Neural progenitor cell (in vitro differentiated cells): Measurements from ENCODE around the gene WNT3A. TPM values are rescaled to one million over a fixed set of nuclear protein-coding genes. Genes with fewer than 3 reads are reported as not detected.

ENCODE experiments used
- DNase-seq: peaks from one replicate; pipeline ENCODE4 v3.0.0-alpha.2; 2016; ENCODE audit warnings: low spot score
- H2AFZ ChIP-seq: fragments of 200-600 bp; sonication (generic); replicated peaks from 2 replicates; pipeline ENCODE4 v1.6.1; 2016; ENCODE audit warnings: antibody characterized with exemption
- H3F3A ChIP-seq: fragments of 200-600 bp; sonication (generic); 2 replicates; pipeline ENCODE4 v1.6.1; 2016; ENCODE audit warnings: antibody characterized with exemption, low read depth
- H3K27ac ChIP-seq: fragments of 200-600 bp; sonication (generic); 2 replicates; pipeline ENCODE4 v1.5.1; 2016; ENCODE audit warnings: mild to moderate bottlenecking
- H3K27me3 ChIP-seq: fragments of 200-600 bp; sonication (generic); 2 replicates; pipeline ENCODE4 v1.6.1; 2016; ENCODE audit warnings: mild to moderate bottlenecking, moderate library complexity
- H3K36me3 ChIP-seq: fragments of 200-600 bp; sonication (generic); 2 replicates; pipeline ENCODE4 v1.5.1; 2016
- H3K4me1 ChIP-seq: fragments of 200-600 bp; sonication (generic); 2 replicates; pipeline ENCODE4 v1.6.1; 2016; ENCODE audit warnings: mixed run types
- H3K4me2 ChIP-seq: fragments of 200-600 bp; sonication (generic); 2 replicates; pipeline ENCODE4 v1.6.1; 2016
- H3K4me3 ChIP-seq: fragments of 200-600 bp; sonication (generic); 2 replicates; pipeline ENCODE4 v1.5.1; 2016
- H3K79me2 ChIP-seq: fragments of 200-600 bp; sonication (generic); 2 replicates; pipeline ENCODE4 v1.6.1; 2016; ENCODE audit warnings: low read depth
- H3K9ac ChIP-seq: fragments of 200-600 bp; sonication (generic); 2 replicates; pipeline ENCODE4 v1.6.1; 2016
- H3K9me3 ChIP-seq: fragments of 200-600 bp; sonication (generic); 2 replicates; pipeline ENCODE4 v1.5.1; 2016; ENCODE audit warnings: low read depth
- H4K20me1 ChIP-seq: fragments of 200-600 bp; sonication (generic); 2 replicates; pipeline ENCODE4 v1.6.1; 2016; ENCODE audit warnings: low read depth
- H3K27ac Mint-ChIP-seq: 3 replicates; pipeline ENCODE4 v1.8.0; 2021; ENCODE audit warnings: mixed read lengths
- H3K27me3 Mint-ChIP-seq: 2 replicates; pipeline ENCODE4 v1.8.0; 2022; ENCODE audit warnings: low read depth, mild to moderate bottlenecking, inconsistent platforms, moderate library complexity, mixed read lengths; ENCODE audit not compliant: insufficient read depth
- H3K36me3 Mint-ChIP-seq: 3 replicates; pipeline ENCODE4 v1.8.0; 2021; ENCODE audit warnings: mixed read lengths
- H3K4me1 Mint-ChIP-seq: 3 replicates; pipeline ENCODE4 v1.8.0; 2021; ENCODE audit warnings: mixed read lengths
- H3K4me3 Mint-ChIP-seq: 3 replicates; pipeline ENCODE4 v1.8.0; 2021; ENCODE audit warnings: mild to moderate bottlenecking, moderate library complexity, mixed read lengths
- H3K9me3 Mint-ChIP-seq: 3 replicates; pipeline ENCODE4 v1.8.0; 2020; ENCODE audit warnings: mixed read lengths
- EZH2 ChIP-seq: fragments of 200-600 bp; sonication (generic); IDR thresholded peaks from 2 replicates; pipeline ENCODE4 v1.6.1; 2017; ENCODE audit warnings: antibody characterized with exemption, mild to moderate bottlenecking, moderate library complexity
- EZH2phosphoT487 ChIP-seq: fragments of 200-600 bp; sonication (generic); IDR thresholded peaks from 2 replicates; pipeline ENCODE4 v1.6.1; 2017; ENCODE audit warnings: antibody characterized with exemption
- total RNA-seq: library from RNA; depleted of rRNA; stranded (reverse); fragments of >200 nt; gene quantifications from 2 replicates; pipeline ENCODE4 v1.2.3, GENCODE V29; 2015; ENCODE audit warnings: low replicate concordance
- TF ChIP-seq, protein P1 (sequence below): fragments of 200-600 bp; sonication (generic); IDR thresholded peaks from 2 replicates; pipeline ENCODE4 v1.5.1; 2017; ENCODE audit warnings: antibody characterized with exemption, mild to moderate bottlenecking

Gene WNT3A
- total RNA-seq, 1 donor from 2014 or later, result not detected

GRCh38 chr1:227998374-227999055 lies 8.3 kb upstream of the WNT3A start:
- no peaks in the 10 kb centered on the region for H3K36me3 ChIP-seq
- H3K27ac ChIP-seq, result no peak overlapping the region
- no peak overlapping the region for H3K9ac ChIP-seq
- H3K9me3 ChIP-seq, result no peaks in the 10 kb centered on the region
- Mint-ChIP-seq H3K36me3 (peaks cover 6% of the 10 kb centered on the region), H3K9me3 (peaks cover 24% of the 10 kb centered on the region), H3K27ac (no peak overlapping the region), H3K4me1 (peaks cover 14% of the 10 kb centered on the region), H3K4me3 (no peak overlapping the region), H3K27me3 (peaks cover 7% of the 10 kb centered on the region)
- H3K4me3 ChIP-seq, result no peak overlapping the region
- no peak overlapping the region for H2AFZ ChIP-seq
- H3F3A ChIP-seq, result no peaks in the 10 kb centered on the region
- H3K4me2 ChIP-seq, result no peak overlapping the region
- TF ChIP-seq EZH2 (no peak), EZH2phosphoT487 (no peak)
- TF ChIP-seq, protein P1, sequence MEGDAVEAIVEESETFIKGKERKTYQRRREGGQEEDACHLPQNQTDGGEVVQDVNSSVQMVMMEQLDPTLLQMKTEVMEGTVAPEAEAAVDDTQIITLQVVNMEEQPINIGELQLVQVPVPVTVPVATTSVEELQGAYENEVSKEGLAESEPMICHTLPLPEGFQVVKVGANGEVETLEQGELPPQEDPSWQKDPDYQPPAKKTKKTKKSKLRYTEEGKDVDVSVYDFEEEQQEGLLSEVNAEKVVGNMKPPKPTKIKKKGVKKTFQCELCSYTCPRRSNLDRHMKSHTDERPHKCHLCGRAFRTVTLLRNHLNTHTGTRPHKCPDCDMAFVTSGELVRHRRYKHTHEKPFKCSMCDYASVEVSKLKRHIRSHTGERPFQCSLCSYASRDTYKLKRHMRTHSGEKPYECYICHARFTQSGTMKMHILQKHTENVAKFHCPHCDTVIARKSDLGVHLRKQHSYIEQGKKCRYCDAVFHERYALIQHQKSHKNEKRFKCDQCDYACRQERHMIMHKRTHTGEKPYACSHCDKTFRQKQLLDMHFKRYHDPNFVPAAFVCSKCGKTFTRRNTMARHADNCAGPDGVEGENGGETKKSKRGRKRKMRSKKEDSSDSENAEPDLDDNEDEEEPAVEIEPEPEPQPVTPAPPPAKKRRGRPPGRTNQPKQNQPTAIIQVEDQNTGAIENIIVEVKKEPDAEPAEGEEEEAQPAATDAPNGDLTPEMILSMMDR, result no peak
- H3K4me1 ChIP-seq, result no peaks in the 10 kb centered on the region
- peaks cover 95% of the 10 kb centered on the region for H3K27me3 ChIP-seq
- H4K20me1 ChIP-seq, result no peaks in the 10 kb centered on the region
- H3K79me2 ChIP-seq, result no peaks in the 10 kb centered on the region
- DNase-seq, result no peak

DNA sequence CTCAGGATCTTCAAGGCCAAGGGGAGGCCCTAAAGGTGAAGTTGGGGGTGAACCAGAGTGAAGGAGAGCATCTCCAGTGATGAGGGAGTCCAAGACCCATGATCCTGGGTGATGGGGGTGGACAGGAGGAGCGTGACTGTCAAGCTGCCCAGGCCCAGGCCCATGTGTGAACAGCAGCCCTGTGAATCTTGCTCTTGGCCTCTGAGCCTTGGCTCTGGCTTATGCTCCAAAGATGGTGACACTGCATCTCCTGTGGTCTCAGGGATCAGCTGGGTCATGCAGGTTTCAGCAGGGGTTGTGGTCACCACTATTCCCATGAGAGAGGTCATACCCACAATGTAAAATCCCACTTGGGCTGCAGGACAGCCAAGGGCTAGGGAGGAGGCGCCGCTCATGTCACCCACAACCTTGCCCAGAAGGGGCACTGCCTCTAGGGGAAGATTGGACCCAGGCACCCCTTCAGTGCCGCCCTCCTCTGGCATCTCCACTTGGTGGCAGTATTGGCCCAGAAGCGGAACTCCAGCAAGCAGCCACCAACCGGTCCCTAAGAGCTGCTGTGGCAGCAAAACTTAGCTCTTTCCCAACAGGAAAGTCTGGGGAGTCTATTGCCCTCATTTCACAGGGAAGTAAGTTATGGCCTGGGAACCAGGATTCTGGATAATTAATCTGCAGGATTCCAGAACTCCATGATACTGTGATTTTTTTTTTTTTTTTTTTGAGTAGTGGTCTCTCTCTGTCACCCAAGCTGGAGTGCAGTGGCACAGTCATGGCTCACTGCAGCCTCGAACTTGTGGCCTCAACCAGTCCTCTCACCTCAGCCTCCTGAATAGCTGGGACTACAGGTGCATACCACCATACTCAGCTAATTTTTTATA lies 7.5 kb upstream of the WNT3A start:
- H3K9me3 Mint-ChIP-seq, result peaks cover 24% of the 10 kb centered on the region
- H3K4me3 Mint-ChIP-seq, result no peak overlapping the region
- Histone ChIP-seq H3K4me3 (no peak overlapping the region), H3K9me3 (no peaks in the 10 kb centered on the region), H3K27ac (no peak overlapping the region), H3K9ac (no peak overlapping the region), H2AFZ (no peak overlapping the region), H3K36me3 (no peaks in the 10 kb centered on the region), H3K79me2 (no peaks in the 10 kb centered on the region), H4K20me1 (peaks cover 8% of the 10 kb centered on the region), H3K27me3 (peaks cover 97% of the 10 kb centered on the region), H3K4me2 (no peak overlapping the region), H3K4me1 (no peaks in the 10 kb centered on the region), H3F3A (no peaks in the 10 kb centered on the region)
- TF ChIP-seq, protein P1, result peak; percentile 86
- TF ChIP-seq EZH2phosphoT487 (no peak), EZH2 (no peak)
- H3K27me3 Mint-ChIP-seq, result peaks cover 10% of the 10 kb centered on the region
- H3K4me1 Mint-ChIP-seq, result peaks cover 20% of the 10 kb centered on the region
- DNase-seq, result peak; percentile 87
- H3K27ac Mint-ChIP-seq, result no peak overlapping the region
- H3K36me3 Mint-ChIP-seq, result peaks cover 6% of the 10 kb centered on the region

DNA sequence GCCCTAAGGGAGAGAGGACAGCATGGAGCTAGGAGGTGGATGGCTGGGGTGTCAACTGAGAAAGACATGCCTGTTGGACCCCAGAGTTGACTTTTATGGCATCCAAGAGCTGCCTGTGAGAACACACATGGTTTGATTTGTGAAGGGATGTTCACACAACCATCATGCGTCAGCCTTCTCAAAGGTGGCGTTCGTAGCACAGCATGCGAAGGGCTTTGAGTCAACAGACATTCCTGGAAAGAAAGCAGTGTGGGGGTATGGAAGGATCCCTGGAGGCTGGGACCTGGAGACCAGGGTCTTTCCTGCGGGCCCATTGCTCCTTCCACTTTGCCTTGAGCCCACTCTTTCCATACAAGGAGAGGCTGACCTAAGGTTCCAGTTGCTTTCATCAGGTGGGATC lies 6.4 kb upstream of the WNT3A start:
- peaks cover 19% of the 10 kb centered on the region for H4K20me1 ChIP-seq
- Mint-ChIP-seq H3K4me1 (peaks cover 30% of the 10 kb centered on the region), H3K4me3 (no peak overlapping the region), H3K27me3 (peaks cover 14% of the 10 kb centered on the region), H3K9me3 (peaks cover 24% of the 10 kb centered on the region), H3K27ac (peak overlapping the region; percentile 43), H3K36me3 (peaks cover 6% of the 10 kb centered on the region)
- no peak overlapping the region for H3K4me2 ChIP-seq
- H3K79me2 ChIP-seq, result no peaks in the 10 kb centered on the region
- no peak overlapping the region for H2AFZ ChIP-seq
- peaks cover 11% of the 10 kb centered on the region for H3K4me1 ChIP-seq
- H3K27me3 ChIP-seq, result peaks cover 97% of the 10 kb centered on the region
- H3F3A ChIP-seq, result no peaks in the 10 kb centered on the region
- no peak overlapping the region for H3K27ac ChIP-seq
- H3K9ac ChIP-seq, result no peak overlapping the region
- no peak overlapping the region for H3K4me3 ChIP-seq
- H3K36me3 ChIP-seq, result no peaks in the 10 kb centered on the region
- H3K9me3 ChIP-seq, result no peaks in the 10 kb centered on the region
- no peak for DNase-seq
- TF ChIP-seq, protein P1, result no peak
- TF ChIP-seq EZH2 (no peak), EZH2phosphoT487 (no peak)
